PFSK-1 (cell line): Measurements from ENCODE around the gene PHAF1.

Experiments
- FOXP2 ChIP-seq: optimal IDR thresholded peaks from 2 replicates; pipeline ENCODE3; 2011; ENCODE audit warnings: borderline replicate concordance, control low read depth, inconsistent platforms; ENCODE audit not compliant: insufficient read depth; ENCODE audit errors: extremely low read length, extremely low read depth
- POLR2AphosphoS5 ChIP-seq: IDR thresholded peaks from 2 replicates; pipeline ENCODE4 v1.6.1; 2012; ENCODE audit warnings: low read depth, mild to moderate bottlenecking, control low read depth, low read length, moderate library complexity
- REST ChIP-seq, 2 experiments: IDR thresholded peaks; 2 replicates each; pipeline versions ENCODE4 v1.6.1 to v1.8.0; 2011 to 2012; ENCODE audit warnings: low read depth in 2 of 2, low read length in 2 of 2, control low read depth in 1 of 2, inconsistent platforms in 1 of 2, mild to moderate bottlenecking in 1 of 2, moderate library complexity in 1 of 2; ENCODE audit not compliant: insufficient read depth in 1 of 2
- SIN3A ChIP-seq: IDR thresholded peaks from 2 replicates; pipeline ENCODE4 v1.6.1; 2012; ENCODE audit warnings: mild to moderate bottlenecking, low read length, moderate library complexity, borderline replicate concordance; ENCODE audit not compliant: insufficient read depth
- TAF1 ChIP-seq: IDR thresholded peaks from 2 replicates; pipeline ENCODE4 v1.6.1; 2012; ENCODE audit warnings: low read length, control low read depth, borderline replicate concordance; ENCODE audit not compliant: insufficient read depth

- TF ChIP-seq REST (IDR thresholded peaks at IDR 0.05; ENCODE audit: insufficient read depth in 1 of 2, low read depth in 2 of 2, low read length in 2 of 2), result no peak
- no peak for TF ChIP-seq POLR2AphosphoS5
- no peak for TF ChIP-seq SIN3A
- TF ChIP-seq TAF1, result no peak
- TF ChIP-seq FOXP2, result no peak
Measured at GRCh38 chr16:67115639-67116038, 5.9 kb downstream of the PHAF1 start.
